HepG2 (cell line): Measurements from ENCODE around the gene DDX17. TPM values are rescaled to one million over a fixed set of nuclear protein-coding genes. Genes with fewer than 3 reads are reported as not detected.

Source experiments
- ATAC-seq: fragments of 200-7000 bp; cut with Tn5 transposase; 3 replicates; pipeline ENCODE4 v1.9.1; 2020; ENCODE audit warnings: mild to moderate bottlenecking, moderate library complexity
- Bru-seq: library from RNA; stranded (reverse); fragments of 400-500 nt; gene quantifications from one replicate; lab custom pipeline; 2021; lab: Mats Ljungman, UMichigan
- BruChase-seq, 2 experiments: library from RNA; stranded (reverse); fragments of 400-500 nt; gene quantifications; one replicate each; lab custom pipeline; 2021; lab: Mats Ljungman, UMichigan
- BruUV-seq: library from RNA; stranded (reverse); fragments of 400-500 nt; replicated peaks from 2 replicates; lab custom pipeline; 2021; lab: Mats Ljungman, UMichigan
- CTCF ChIA-PET: fragments of 300-600 bp; formaldehyde crosslinking; extraction: SDS; loops from one replicate; lab custom pipeline; 2021; ENCODE audit warnings: low total read pairs, inconsistent platforms, low intra/inter-chr PET ratio; lab: Yijun Ruan, JAX
- POLR2A ChIA-PET: fragments of 350-600 bp; sonication (Branson Sonifier 250); formaldehyde crosslinking; loops from one replicate; lab custom pipeline; 2020; ENCODE audit warnings: antibody characterized with exemption, inconsistent platforms; lab: Yijun Ruan, JAX
- DNase-seq: peaks from one replicate; pipeline ENCODE4 v3.0.0-alpha.2; 2015; ENCODE audit warnings: low spot score
- FAIRE-seq: peaks from 3 replicates; lab custom pipeline; 2011; peaks lifted over from hg19 to GRCh38; lab: Jason Lieb, UNC
- H2AFZ ChIP-seq: one replicate; pipeline ENCODE4 v1.6.1; 2011; ENCODE audit warnings: low read length, inconsistent platforms
- H3K27ac ChIP-seq: fragments of 300-600 bp; 3 replicates; pipeline ENCODE4 v1.8.0; 2011; ENCODE audit warnings: mixed run types, mild to moderate bottlenecking, mixed read lengths, low read length, inconsistent platforms; ENCODE audit not compliant: insufficient read depth; ENCODE audit errors: extremely low read length
- H3K27me3 ChIP-seq, 2 experiments: fragments of 200-600 bp in 1 of 2; 2 replicates in 1 of 2; 3 replicates in 1 of 2; pipeline versions ENCODE4 v1.6.0 to v1.8.0; 2011; ENCODE audit warnings: low read length in 2 of 2, mild to moderate bottlenecking in 2 of 2, moderate library complexity in 2 of 2, inconsistent platforms in 1 of 2; ENCODE audit not compliant: insufficient read depth in 2 of 2, control insufficient read depth in 1 of 2
- H3K36me3 ChIP-seq, 2 experiments: fragments of 200-600 bp in 1 of 2; replicated peaks in 1 of 2; 2 replicates in 1 of 2; 3 replicates in 1 of 2; pipeline versions ENCODE4 v1.5.1 to v1.8.0; 2011; ENCODE audit warnings: low read length in 2 of 2, inconsistent platforms in 1 of 2; ENCODE audit not compliant: insufficient read depth in 2 of 2, control insufficient read depth in 1 of 2
- H3K4me1 ChIP-seq: 2 replicates; pipeline ENCODE4 v1.5.1; 2012; ENCODE audit warnings: low read length, inconsistent platforms; ENCODE audit not compliant: insufficient read depth
- H3K4me2 ChIP-seq: 2 replicates; pipeline ENCODE4 v1.6.0; 2011; ENCODE audit warnings: low read depth, low read length, inconsistent platforms
- H3K4me3 ChIP-seq, 3 experiments: fragments of 200-600 bp in 1 of 3; sonication (generic), shearing (Covaris generic) in 1 of 3; replicated peaks in 1 of 3; 2 replicates each; pipeline ENCODE4 v1.5.1; 2011 to 2016; ENCODE audit warnings: low read length in 3 of 3, inconsistent platforms in 2 of 3, low read depth in 2 of 3, mild to moderate bottlenecking in 2 of 3, control low read depth in 1 of 3, mixed read lengths in 1 of 3; ENCODE audit not compliant: insufficient read depth in 1 of 3
- H3K79me2 ChIP-seq: one replicate; pipeline ENCODE4 v1.6.1; 2011; ENCODE audit warnings: low read length, inconsistent platforms; ENCODE audit not compliant: insufficient read depth
- H3K9ac ChIP-seq: 2 replicates; pipeline ENCODE4 v1.6.0; 2011; ENCODE audit warnings: mild to moderate bottlenecking, low read depth, low read length, inconsistent platforms; ENCODE audit not compliant: insufficient read depth
- H3K9me3 ChIP-seq: 2 replicates; pipeline ENCODE4 v1.5.1; 2012; ENCODE audit warnings: mild to moderate bottlenecking, low read length
- H4K20me1 ChIP-seq: 2 replicates; pipeline ENCODE4 v1.6.0; 2011; ENCODE audit warnings: inconsistent platforms, mild to moderate bottlenecking, low read length, moderate library complexity; ENCODE audit not compliant: insufficient read depth
- DRAP1 ChIP-seq: IDR thresholded peaks from 2 replicates; pipeline ENCODE4 v1.6.1; 2016; ENCODE audit warnings: missing genetic modification reagents, missing compliant biosample characterization
- HMGXB3 ChIP-seq: sonication (generic); formaldehyde crosslinking; IDR thresholded peaks from 2 replicates; pipeline ENCODE4 v1.4.0; 2020; ENCODE audit warnings: missing genetic modification reagents, borderline replicate concordance
- RBFOX2 ChIP-seq: fragments of 200-400 bp; formaldehyde crosslinking; IDR thresholded peaks from 2 replicates; pipeline ENCODE4 v1.6.1; 2017; ENCODE audit warnings: low read depth, mild to moderate bottlenecking, low read length
- WIZ ChIP-seq: sonication (generic); formaldehyde crosslinking; IDR thresholded peaks from 2 replicates; pipeline ENCODE4 v1.5.1; 2020; ENCODE audit warnings: mild to moderate bottlenecking, missing genetic modification reagents
- ZNF704 ChIP-seq: sonication (generic); formaldehyde crosslinking; IDR thresholded peaks from 2 replicates; pipeline ENCODE4 v1.8.1; 2023; ENCODE audit warnings: mild to moderate bottlenecking, inconsistent platforms, moderate library complexity, missing genetic modification reagents, borderline replicate concordance
- ZNF710 ChIP-seq: sonication (generic); formaldehyde crosslinking; IDR thresholded peaks from 2 replicates; pipeline ENCODE4 v1.5.0; 2020; ENCODE audit warnings: mild to moderate bottlenecking, missing genetic modification reagents, borderline replicate concordance
- ZNF761 ChIP-seq: sonication (generic); formaldehyde crosslinking; conservative IDR thresholded peaks from 2 replicates; pipeline ENCODE4 v1.4.0; 2020; ENCODE audit warnings: mild to moderate bottlenecking, missing genetic modification reagents
- WGBS: methylation state at CpG from one replicate; pipeline ENCODE4 v1.1.6; 2017; ENCODE audit warnings: low lambda C conversion rate; 5-methylcytosine and 5-hydroxymethylcytosine counted together
- in situ Hi-C: cut with HindIII; loops from 2 replicates; pipeline ENCODE4 v1.10.0; 2017; ENCODE audit warnings: low pct_unique_long_range_greater_than_20kb; ENCODE audit not compliant: extremely low pct_ligation_motif_present
- intact Hi-C: fragments of 100-400 bp; cut with micrococcal nuclease; formaldehyde crosslinking; loops from one replicate; pipeline ENCODE4 v1.10.0; 2022; ENCODE audit not compliant: unreplicated experiment
- long read RNA-seq, 2 experiments: library from RNA in 1 of 2; library from polyadenylated mRNA in 1 of 2; stranded (forward) in 1 of 2; unstranded in 1 of 2; transcript quantifications; one replicate each; pipeline ENCODE4 v2.0.0, GENCODE V29; 2019 to 2022
- polyA minus RNA-seq, 3 experiments: library from RNA; depleted of rRNA, polyadenylated mRNA; stranded (reverse); fragments of >200 nt; gene quantifications; 2 replicates each; pipeline ENCODE4 v1.2.3, GENCODE V29; 2011; ENCODE audit warnings: low replicate concordance in 1 of 3
- polyA plus RNA-seq, 8 experiments: library from polyadenylated mRNA; depleted of rRNA in 3 of 8; stranded (reverse) in 7 of 8; unstranded in 1 of 8; fragments of >200 nt; fragmentation: Illumina TruSeq in 4 of 8; extraction: Trizol in 4 of 8; gene quantifications; 2 replicates each; pipeline versions ENCODE4 v1.2.1 to v1.2.3, GENCODE V29; 2011 to 2016; ENCODE audit warnings: low read depth in 4 of 8, missing spikeins in 1 of 8, mixed read lengths in 1 of 8; ENCODE audit not compliant: insufficient read depth in 1 of 8
- total RNA-seq, 5 experiments: library from RNA; depleted of rRNA; stranded (reverse); fragments of >200 nt; fragmentation: Illumina TruSeq; extraction: Trizol; gene quantifications; 2 replicates each; pipeline ENCODE4 v1.2.3, GENCODE V29; 2016; ENCODE audit warnings: low read depth in 1 of 5

The DDX17 gene
- total RNA-seq (2016; rRNA removed; fragmentation: Illumina TruSeq; extraction: Trizol) (238 and 251 TPM in 2 replicates), polyA plus RNA-seq (2011; rRNA removed) (344 and 362 TPM in 2 replicates), polyA minus RNA-seq (2011; rRNA and poly(A)+ RNA removed; ENCODE audit: low replicate concordance) (454 and 540 TPM in 2 replicates), Bru-seq, nascent RNA (percentile 99 among the genes with signal in this experiment), BruChase-seq, experiment 1, labeled RNA remaining after a 6-hour chase (percentile 100 among the genes with signal in this experiment), BruChase-seq, experiment 2, labeled RNA remaining after a 2-hour chase (percentile 100 among the genes with signal in this experiment)
- 42.5 and 43.8 TPM in 2 replicates for total RNA-seq (2016; cell fraction: cytosol; rRNA removed; fragmentation: Illumina TruSeq; extraction: Trizol; ENCODE audit: low read depth)
- 229 and 234 TPM in 2 replicates for total RNA-seq (2016; cell fraction: insoluble cytoplasmic fraction; rRNA removed; fragmentation: Illumina TruSeq; extraction: Trizol)
- total RNA-seq (2016; cell fraction: membrane; rRNA removed; fragmentation: Illumina TruSeq; extraction: Trizol): 50.6 and 57.8 TPM in 2 replicates
- total RNA-seq (2016; cell fraction: nucleus; rRNA removed; fragmentation: Illumina TruSeq; extraction: Trizol): 224 and 247 TPM in 2 replicates
- 156 and 197 TPM in 2 replicates for polyA plus RNA-seq (2011; cell fraction: cytosol; rRNA removed)
- 920 and 1,014 TPM in 2 replicates for polyA plus RNA-seq (2011; cell fraction: nucleus; rRNA removed)
- polyA plus RNA-seq (2012): 102 and 112 TPM in 2 replicates
- polyA plus RNA-seq (2016; cell fraction: cytosol; fragmentation: Illumina TruSeq; extraction: Trizol; ENCODE audit: low read depth): 3.1 and 3.6 TPM in 2 replicates
- 120 and 135 TPM in 2 replicates for polyA plus RNA-seq (2016; cell fraction: insoluble cytoplasmic fraction; fragmentation: Illumina TruSeq; extraction: Trizol; ENCODE audit: low read depth)
- 11.9 and 15.1 TPM in 2 replicates for polyA plus RNA-seq (2016; cell fraction: membrane; fragmentation: Illumina TruSeq; extraction: Trizol; ENCODE audit: low read depth)
- 326 and 352 TPM in 2 replicates for polyA plus RNA-seq (2016; cell fraction: nucleus; fragmentation: Illumina TruSeq; extraction: Trizol; ENCODE audit: insufficient read depth, low read depth)
- polyA minus RNA-seq (2011; cell fraction: cytosol; rRNA and poly(A)+ RNA removed): 210 and 220 TPM in 2 replicates
- polyA minus RNA-seq (2011; cell fraction: nucleus; rRNA and poly(A)+ RNA removed): 473 and 556 TPM in 2 replicates
- long read RNA-seq, experiment 1, partial matches to known transcripts: 23 of 61 reads
- long read RNA-seq, experiment 1, other reads (novel, unspliced or antisense): 37 of 61 reads
- long read RNA-seq, experiment 2, full-length matches to known transcripts: 18 of 231 reads
- long read RNA-seq, experiment 2, partial matches to known transcripts: 1 of 231 reads
- long read RNA-seq, experiment 2, other reads (novel, unspliced or antisense): 212 of 231 reads

GRCh38 chr22:38506118-38506962 lies at the start of gene DDX17:
TSS of gene DDX17 (minus strand) at chr22:38506311.
- WGBS: 76% methylated on average over 22 of the region's 83 CpGs
- TSS peak; percentile 78 for BruUV-seq
- Histone ChIP-seq H3K27ac (peak within 1 kb of the TSS; percentile 97), H3K27me3 (no peaks in the 10 kb centered on the region; a peak in 1 of 5 replicates), H3K36me3 (peaks cover 8 to 12% of the 10 kb centered on the region in 2 experiments; a peak in 3 of 5 replicates), H3K79me2 (peaks cover 47% of the 10 kb centered on the region), H3K9ac (peak within 1 kb of the TSS; percentile 99), H3K4me1 (peaks cover 63% of the 10 kb centered on the region), H3K4me2 (peak within 1 kb of the TSS; percentile 93), H3K9me3 (no peaks in the 10 kb centered on the region), H3K4me3 (peak within 1 kb of the TSS; percentile 93 to 99 (median 96)), H2AFZ (no peak within 1 kb of the TSS), H4K20me1 (peaks cover 35% of the 10 kb centered on the region)
- POLR2A ChIA-PET: no interaction called here
- intact Hi-C loops: loop anchor here (5.0 kb wide), 1 partner anchor 44 kb away; no protein-coding TSS in a partner anchor
- FAIRE-seq (peak; percentile 91), DNase-seq (peak; percentile 94), ATAC-seq (peak; percentile 83)
- in situ Hi-C loops: no loop called here
- CTCF ChIA-PET: no interaction called here
- TF ChIP-seq ZNF710: peak; percentile 7; the same call in 1 of the 2 replicates
- peak; percentile 98 for TF ChIP-seq RBFOX2
- 0 out of 2 replicates have a peak, but pooled peaks have one; percentile 23 for TF ChIP-seq ZNF704
- peak; percentile 55; the same call in 1 of the 2 replicates for TF ChIP-seq HMGXB3 (CRISPR knock-in tag)
- peak; percentile 66 for TF ChIP-seq WIZ (CRISPR knock-in tag)
- peak; percentile 83 for TF ChIP-seq DRAP1 (CRISPR knock-in tag)
- TF ChIP-seq ZNF761 (CRISPR knock-in tag): peak; percentile 49; the same call in 1 of the 2 replicates
